ENCODE measurements around the gene KCNT2. TPM values are rescaled to one million over a fixed set of nuclear protein-coding genes. Genes with fewer than 3 reads are reported as not detected.

Gene KCNT2
- total RNA-seq, 1 experiment from 2014 or later: 9.1 TPM

GRCh38 chr1:196558411-196558810, 49.8 kb downstream of the KCNT2 start:
- H2BK5ac ChIP-seq (ENCODE audit: insufficient read length, low read length): no peak overlapping the region
- no peak overlapping the region for H3K23ac ChIP-seq (ENCODE audit: insufficient read length, low read depth, low read length)
- H3K9me3 ChIP-seq (ENCODE audit: control insufficient read depth, low read depth, low read length): no peaks in the 10 kb centered on the region
- H3T11ph ChIP-seq (ENCODE audit: low read length): no peak overlapping the region
- no peak overlapping the region for H3K4ac ChIP-seq (ENCODE audit: low read depth, low read length)
- no peaks in the 10 kb centered on the region for H3K23me2 ChIP-seq (ENCODE audit: insufficient read length, low read depth, low read length, poor library complexity, severe bottlenecking)
- H3K56ac ChIP-seq (ENCODE audit: insufficient read length, low read depth, low read length): no peak overlapping the region
- H2BK12ac ChIP-seq (ENCODE audit: insufficient read length, low read depth, low read length): no peak overlapping the region
- WGBS (ENCODE audit: extremely low coverage, insufficient read length, low lambda C conversion rate): no CpG with 5 or more reads among the region's 2 CpGs
- H4K20me1 ChIP-seq (ENCODE audit: control insufficient read depth, insufficient read depth, insufficient read length): no peaks in the 10 kb centered on the region
- Mint-ChIP-seq H3K27me3 (ENCODE audit: low read depth) (no peaks in the 10 kb centered on the region), H3K9me3 (peaks cover 18 to 20% of the 10 kb centered on the region in 2 experiments), H3K4me3 (no peak overlapping the region; a peak in 1 of 5 replicates), H3K27ac (peak overlapping the region in 2 of 3 experiments; percentile 64 to 79; a peak in 2 of 7 replicates), H3K36me3 (ENCODE audit: insufficient read depth in 1 of 3, low read depth in 3 of 3) (peaks cover 9 to 35% (median 20%) of the 10 kb centered on the region in 3 experiments), H3K4me1 (peaks cover 36 to 38% of the 10 kb centered on the region in 2 experiments)
- no peak overlapping the region for H3K18ac ChIP-seq (ENCODE audit: insufficient read length, low read depth, low read length)
- H2AFZ ChIP-seq (ENCODE audit: low read length): no peak overlapping the region
- no peak for TF ChIP-seq CTCF (conservative IDR thresholded peaks at IDR 0.05)
- no peak overlapping the region for H3K4me2 ChIP-seq (ENCODE audit: insufficient read depth, insufficient read length, low read length)
- no peak overlapping the region for H2BK20ac ChIP-seq (ENCODE audit: low read depth, low read length, poor library complexity, severe bottlenecking)
- H3K27me3 ChIP-seq (ENCODE audit: insufficient read depth, low read length): no peaks in the 10 kb centered on the region
- no peak overlapping the region for H2BK15ac ChIP-seq (ENCODE audit: low read depth, low read length)
- H4K8ac ChIP-seq (replicated peaks; ENCODE audit: insufficient read length, low read depth, low read length): no peak overlapping the region
- no peak overlapping the region for H3K27ac ChIP-seq (ENCODE audit: insufficient read length, low read depth, low read length)
- no peak overlapping the region for H2AK5ac ChIP-seq (ENCODE audit: insufficient read length, low read length)
- H4K5ac ChIP-seq (ENCODE audit: insufficient read length, low read depth, low read length): no peak overlapping the region
- H3K14ac ChIP-seq (ENCODE audit: insufficient read depth, low read length): no peak overlapping the region
- H2BK120ac ChIP-seq (ENCODE audit: low read depth, low read length, poor library complexity, severe bottlenecking): no peak overlapping the region
- H4K91ac ChIP-seq (ENCODE audit: insufficient read length, low read depth, low read length): no peak overlapping the region
- H3K79me2 ChIP-seq (ENCODE audit: insufficient read depth, low read length): no peaks in the 10 kb centered on the region; the same call in 1 of the 2 replicates
- no peaks in the 10 kb centered on the region for H3K4me1 ChIP-seq (ENCODE audit: insufficient read depth, low read length)
- H3K79me1 ChIP-seq (ENCODE audit: insufficient read depth, low read depth, low read length, poor library complexity, severe bottlenecking): no peaks in the 10 kb centered on the region
- no peak overlapping the region for H3K9ac ChIP-seq (ENCODE audit: extremely low read depth, insufficient read length, low read length)
- DNase-seq: no peak

Data from H9 (cell line).